Activated CD4-positive, alpha-beta T cell treated with anti-CD3 and anti-CD28 coated beads for 36 hours (primary cell): ENCODE measurements around the gene ASTN2. TPM values are rescaled to one million over a fixed set of nuclear protein-coding genes. Genes with fewer than 3 reads are reported as not detected.
"Not testable (repeated sequence)": the region's sequence is repeated elsewhere in the genome, so short reads cannot be mapped to it uniquely, and the experiment has no call there.

Experiments
- ATAC-seq: fragments of 200-7000 bp; cut with Tn5 transposase; one replicate; pipeline ENCODE4 v1.10.0; 2021; ENCODE audit warnings: mild to moderate bottlenecking, moderate library complexity
- CTCF ChIA-PET: fragments of 350-600 bp; sonication (Branson Sonifier 250); formaldehyde crosslinking; loops from one replicate; lab custom pipeline; 2021; ENCODE audit warnings: antibody characterized with exemption; lab: Charles Lee
- POLR2A ChIA-PET: fragments of 350-600 bp; sonication (Branson Sonifier 250); formaldehyde crosslinking; loops from one replicate; lab custom pipeline; 2021; ENCODE audit warnings: antibody characterized with exemption, inconsistent platforms; lab: Charles Lee
- DNase-seq: peaks from one replicate; pipeline ENCODE4 v3.0.0-alpha.2; 2020
- H3K27ac Mint-ChIP-seq: one replicate; pipeline ENCODE4 v1.8.0; 2021; ENCODE audit warnings: mixed read lengths
- H3K27me3 Mint-ChIP-seq: one replicate; pipeline ENCODE4 v1.8.0; 2021; ENCODE audit warnings: mixed read lengths
- H3K36me3 Mint-ChIP-seq: one replicate; pipeline ENCODE4 v1.8.0; 2021; ENCODE audit warnings: low read depth, mixed read lengths
- H3K4me1 Mint-ChIP-seq: one replicate; pipeline ENCODE4 v1.8.0; 2021; ENCODE audit warnings: mixed read lengths
- H3K4me3 Mint-ChIP-seq: one replicate; pipeline ENCODE4 v1.8.0; 2021; ENCODE audit warnings: mild to moderate bottlenecking, moderate library complexity, mixed read lengths
- H3K9me3 Mint-ChIP-seq: one replicate; pipeline ENCODE4 v1.8.0; 2021; ENCODE audit warnings: low read depth, mixed read lengths
- intact Hi-C, 2 experiments: fragments of 100-400 bp; cut with DNase I in 1 of 2; cut with micrococcal nuclease in 1 of 2; formaldehyde crosslinking; loops; one replicate each; pipeline versions ENCODE4 v1.14.2 to v1.15.1; 2022 to 2024; cut with DNase I, micrococcal nuclease
- total RNA-seq, 2 experiments: library from RNA; stranded (reverse); gene quantifications; one replicate each; pipeline ENCODE4 v1.2.3, GENCODE V29; 2021

Gene ASTN2
- total RNA-seq, 2 experiments from 2014 or later, result 3.0 to 4.2 TPM

- Mint-ChIP-seq H3K27ac (no peak overlapping the region), H3K27me3 (no peaks in the 10 kb centered on the region), H3K4me1 (no peaks in the 10 kb centered on the region), H3K36me3 (no peaks in the 10 kb centered on the region), H3K9me3 (no peaks in the 10 kb centered on the region), H3K4me3 (no peak overlapping the region)
- POLR2A ChIA-PET, result no interaction called here
- no peak for ATAC-seq
- DNase-seq, result no peak
- CTCF ChIA-PET, result interaction anchor here (0.6 to 0.7 kb wide), 2 partner anchors 53 to 547 kb away, joined by 3 to 4 read pairs; no protein-coding TSS in a partner anchor
- intact Hi-C loops, result no loop called here
Observed at GRCh38 chr9:116913536-116913935, 501.3 kb downstream of the ASTN2 start.

DNA sequence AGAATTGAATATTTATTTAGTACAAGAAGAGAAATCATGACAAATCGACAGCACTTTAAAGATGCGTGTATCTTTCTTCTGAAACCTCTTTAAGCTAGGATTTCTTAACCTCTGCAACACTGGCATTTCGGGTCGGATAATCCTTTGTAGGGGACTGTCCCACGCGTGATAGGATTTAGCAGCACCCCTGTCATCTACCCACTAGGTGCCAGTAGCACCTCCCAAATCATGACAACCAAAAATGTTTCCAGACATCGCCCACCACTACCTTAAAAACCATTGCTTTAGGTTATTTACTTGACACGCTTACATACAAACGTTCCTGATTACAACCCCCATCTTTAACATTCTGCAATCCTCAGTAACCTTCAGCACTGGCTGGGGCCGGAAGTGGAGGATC, 504.7 kb downstream of the ASTN2 start:
- no peaks in the 10 kb centered on the region for H3K9me3 Mint-ChIP-seq
- CTCF ChIA-PET, result no interaction called here
- no peak overlapping the region for H3K27ac Mint-ChIP-seq
- POLR2A ChIA-PET, result no interaction called here
- no peaks in the 10 kb centered on the region for H3K4me1 Mint-ChIP-seq
- no peaks in the 10 kb centered on the region for H3K36me3 Mint-ChIP-seq
- intact Hi-C loops, result no loop called here
- ATAC-seq (no peak), DNase-seq (no peak)
- H3K27me3 Mint-ChIP-seq, result no peaks in the 10 kb centered on the region
- no peak overlapping the region for H3K4me3 Mint-ChIP-seq

DNA sequence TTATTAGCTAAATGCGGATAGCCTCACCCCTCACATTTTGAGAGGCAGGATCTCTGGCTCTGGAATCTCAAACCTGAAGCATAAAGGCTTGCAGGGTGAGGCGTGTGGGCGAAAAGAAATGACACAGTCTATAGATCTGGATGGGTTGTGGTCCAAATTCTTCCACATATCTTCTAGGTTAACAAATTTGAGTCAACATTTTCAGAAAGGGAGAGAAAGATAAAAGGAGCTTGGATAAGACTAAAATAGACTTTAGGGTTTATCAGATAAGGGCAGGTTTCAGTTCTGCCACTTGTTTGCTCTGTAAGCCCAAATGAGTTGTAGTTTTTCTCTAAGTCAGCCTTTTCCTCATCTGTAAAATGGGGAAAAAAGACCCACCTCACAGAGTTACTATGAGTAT, 506.9 kb downstream of the ASTN2 start:
- intact Hi-C loops, result no loop called here
- ChIA-PET POLR2A (no interaction called here), CTCF (interaction anchor here (0.6 kb wide), 1 partner anchor 13 kb away, joined by 3 read pairs; no protein-coding TSS in a partner anchor)
- ATAC-seq (no peak), DNase-seq (no peak)
- Mint-ChIP-seq H3K4me1 (no peaks in the 10 kb centered on the region), H3K27ac (no peak overlapping the region), H3K36me3 (no peaks in the 10 kb centered on the region), H3K27me3 (no peaks in the 10 kb centered on the region), H3K9me3 (no peaks in the 10 kb centered on the region), H3K4me3 (no peak overlapping the region)

DNA sequence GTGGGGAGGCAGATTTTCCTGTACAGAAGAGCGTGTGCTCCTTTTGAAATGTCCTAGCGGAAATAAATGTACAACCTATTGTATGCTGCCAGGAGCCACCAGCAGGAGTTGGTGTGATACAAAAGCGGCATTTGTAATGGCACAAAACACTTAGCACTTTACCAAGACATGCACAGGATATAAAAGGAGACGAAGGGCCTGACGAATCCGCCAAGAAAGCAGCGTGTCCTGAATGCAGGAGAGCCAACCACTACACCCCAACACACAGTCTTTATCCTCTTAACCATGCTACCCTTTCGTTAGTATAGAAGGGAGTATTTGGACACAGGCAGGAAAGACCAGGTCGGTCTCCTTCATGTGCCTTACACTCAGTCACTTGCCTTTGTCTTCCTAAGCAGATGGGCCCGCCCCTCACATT, 509.7 kb downstream of the ASTN2 start:
- H3K36me3 Mint-ChIP-seq, result no peaks in the 10 kb centered on the region
- POLR2A ChIA-PET, result no interaction called here
- intact Hi-C loops, result no loop called here

GRCh38 chr9:116904165-116904564, 510.7 kb downstream of the ASTN2 start:
- ATAC-seq (no peak), DNase-seq (no peak)
- Mint-ChIP-seq H3K4me3 (no peak overlapping the region), H3K36me3 (no peaks in the 10 kb centered on the region), H3K4me1 (no peaks in the 10 kb centered on the region), H3K9me3 (peaks cover 7% of the 10 kb centered on the region), H3K27ac (no peak overlapping the region), H3K27me3 (no peaks in the 10 kb centered on the region)
- CTCF ChIA-PET, result no interaction called here
- intact Hi-C loops, result no loop called here
- POLR2A ChIA-PET, result no interaction called here

More for the DNA sequence above, 509.7 kb downstream of the ASTN2 start:
- Mint-ChIP-seq H3K4me3 (no peak overlapping the region), H3K4me1 (no peaks in the 10 kb centered on the region), H3K27ac (no peak overlapping the region), H3K27me3 (no peaks in the 10 kb centered on the region), H3K9me3 (peaks cover under 1% of the 10 kb centered on the region)
- ATAC-seq, result no peak
- DNase-seq, result no peak
- CTCF ChIA-PET, result no interaction called here

- no peaks in the 10 kb centered on the region for H3K4me1 Mint-ChIP-seq
- no peak overlapping the region for H3K27ac Mint-ChIP-seq
- ATAC-seq (no peak), DNase-seq (no peak)
- intact Hi-C loops, result no loop called here
- H3K36me3 Mint-ChIP-seq, result no peaks in the 10 kb centered on the region
- peaks cover 7% of the 10 kb centered on the region for H3K9me3 Mint-ChIP-seq
- ChIA-PET CTCF (no interaction called here), POLR2A (no interaction called here)
- no peaks in the 10 kb centered on the region for H3K27me3 Mint-ChIP-seq
- no peak overlapping the region for H3K4me3 Mint-ChIP-seq
Observed at GRCh38 chr9:116901260-116901659, 513.6 kb downstream of the ASTN2 start.

DNA sequence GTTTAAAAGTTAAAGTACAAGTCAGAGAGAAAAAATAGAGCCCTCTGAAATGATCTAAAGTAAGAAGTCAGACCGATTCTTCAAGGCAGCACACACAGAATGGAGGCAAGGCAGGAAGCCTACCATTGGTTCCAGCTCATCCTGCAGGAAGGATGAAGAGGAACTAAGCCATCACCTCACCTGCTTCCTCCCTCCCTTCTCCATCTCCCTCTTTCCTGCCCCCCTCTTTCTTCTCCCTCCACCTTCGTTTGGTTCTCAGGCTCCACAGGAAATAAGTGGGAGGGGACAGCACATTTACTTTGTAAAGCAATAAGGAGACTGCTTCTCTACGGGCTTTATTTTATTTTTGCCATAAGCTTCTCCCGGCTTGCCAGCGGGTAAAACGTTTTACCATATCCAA, 514.3 kb downstream of the ASTN2 start:
- Mint-ChIP-seq H3K36me3 (no peaks in the 10 kb centered on the region), H3K4me1 (no peaks in the 10 kb centered on the region), H3K9me3 (peaks cover 7% of the 10 kb centered on the region), H3K4me3 (no peak overlapping the region), H3K27ac (no peak overlapping the region), H3K27me3 (no peaks in the 10 kb centered on the region)
- DNase-seq, result no peak
- ATAC-seq, result no peak
- intact Hi-C loops, result no loop called here
- ChIA-PET CTCF (no interaction called here), POLR2A (no interaction called here)

DNA sequence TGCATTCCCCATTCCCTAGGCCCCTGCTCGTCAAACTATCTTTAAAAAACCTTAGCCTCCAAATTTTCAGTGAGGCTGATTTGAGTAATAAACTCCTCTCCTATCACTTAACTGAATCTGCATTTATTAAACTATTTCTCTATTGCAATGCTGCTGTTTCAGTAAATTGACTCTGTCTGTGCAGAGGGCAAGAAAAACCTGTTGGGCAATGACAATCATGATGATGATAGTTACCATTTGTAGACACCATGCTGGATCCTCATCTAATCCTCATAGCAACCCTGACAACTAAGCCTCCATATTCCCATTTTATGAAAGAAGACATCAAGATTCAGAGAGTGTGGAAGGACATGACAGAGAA, 514.9 kb downstream of the ASTN2 start:
- POLR2A ChIA-PET, result no interaction called here
- intact Hi-C loops, result no loop called here
- DNase-seq (no peak), ATAC-seq (no peak)
- Mint-ChIP-seq H3K27me3 (no peaks in the 10 kb centered on the region), H3K9me3 (peaks cover 7% of the 10 kb centered on the region), H3K4me3 (no peak overlapping the region), H3K27ac (no peak overlapping the region), H3K4me1 (no peaks in the 10 kb centered on the region), H3K36me3 (no peaks in the 10 kb centered on the region)
- CTCF ChIA-PET, result no interaction called here

DNA sequence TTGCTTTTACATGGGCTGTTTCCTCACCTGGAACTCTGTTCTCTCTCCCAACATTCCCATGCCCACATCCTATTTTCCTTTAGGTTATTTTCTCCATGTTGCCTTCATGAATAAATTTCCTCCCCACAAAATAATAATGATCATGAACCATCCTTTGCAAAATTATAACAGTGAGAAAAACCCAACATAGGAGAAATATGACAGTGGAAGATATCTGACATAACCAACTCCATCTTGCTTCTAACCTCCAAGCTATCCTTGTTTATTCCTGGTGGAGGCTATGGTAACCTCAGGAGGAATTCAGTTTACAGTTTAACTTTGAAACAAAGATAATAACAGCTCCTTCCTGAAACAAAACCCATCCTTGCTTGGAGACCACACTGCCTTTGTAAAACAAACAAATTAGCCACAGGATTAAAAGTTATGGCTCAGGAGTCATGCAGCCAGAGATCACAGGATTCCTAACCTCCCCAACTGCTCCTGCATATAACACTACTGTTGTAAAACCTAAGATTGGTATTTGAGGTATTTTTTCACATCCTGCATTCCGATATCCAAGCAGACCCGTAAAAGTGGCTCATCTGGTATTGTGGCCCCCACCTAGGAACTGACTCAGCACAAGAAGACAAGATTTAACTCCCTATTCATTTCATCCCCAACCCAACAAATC, 515.4 kb downstream of the ASTN2 start:
- DNase-seq, result no peak
- H3K9me3 Mint-ChIP-seq, result peaks cover 7% of the 10 kb centered on the region
- H3K27me3 Mint-ChIP-seq, result no peaks in the 10 kb centered on the region
- CTCF ChIA-PET, result no interaction called here
- no peak for ATAC-seq
- POLR2A ChIA-PET, result no interaction called here
- intact Hi-C loops, result no loop called here
- no peak overlapping the region for H3K27ac Mint-ChIP-seq
- H3K4me3 Mint-ChIP-seq, result no peak overlapping the region
- H3K4me1 Mint-ChIP-seq, result no peaks in the 10 kb centered on the region
- no peaks in the 10 kb centered on the region for H3K36me3 Mint-ChIP-seq

DNA sequence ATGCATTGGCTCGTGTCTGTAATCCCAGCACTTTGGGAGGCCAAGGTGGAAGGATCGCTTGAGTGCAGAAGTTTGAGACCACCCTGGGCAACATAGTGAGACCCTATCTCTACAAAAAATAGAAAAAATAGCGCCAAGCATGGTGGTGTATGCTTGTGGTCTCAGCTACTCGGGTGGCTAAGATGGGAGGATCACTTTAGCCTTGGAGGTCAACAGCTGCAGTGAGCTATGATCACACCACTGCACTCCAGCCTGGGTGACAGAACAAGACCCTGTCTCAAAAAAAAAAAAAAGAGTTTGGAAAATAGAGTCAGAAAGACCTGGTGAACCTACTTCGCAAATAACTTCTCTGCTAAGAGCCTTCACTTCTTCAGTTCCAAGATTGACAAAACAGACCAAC, 516.7 kb downstream of the ASTN2 start:
- ATAC-seq, H3K27ac Mint-ChIP-seq, DNase-seq, POLR2A ChIA-PET, H3K36me3 Mint-ChIP-seq, H3K9me3 Mint-ChIP-seq, CTCF ChIA-PET, H3K4me3 Mint-ChIP-seq, intact Hi-C loops, H3K27me3 Mint-ChIP-seq, H3K4me1 Mint-ChIP-seq: not testable (repeated sequence)

GRCh38 chr9:116897201-116897600, 517.7 kb downstream of the ASTN2 start:
- no peaks in the 10 kb centered on the region for H3K27me3 Mint-ChIP-seq
- intact Hi-C loops, result no loop called here
- H3K4me1 Mint-ChIP-seq, result no peaks in the 10 kb centered on the region
- no peak overlapping the region for H3K4me3 Mint-ChIP-seq
- H3K27ac Mint-ChIP-seq, result no peak overlapping the region
- H3K9me3 Mint-ChIP-seq, result peaks cover 7% of the 10 kb centered on the region
- DNase-seq (no peak), ATAC-seq (no peak)
- POLR2A ChIA-PET, result no interaction called here
- CTCF ChIA-PET, result no interaction called here
- no peaks in the 10 kb centered on the region for H3K36me3 Mint-ChIP-seq

GRCh38 chr9:116895961-116896360, 518.9 kb downstream of the ASTN2 start:
- no peak overlapping the region for H3K4me3 Mint-ChIP-seq
- no peaks in the 10 kb centered on the region for H3K27me3 Mint-ChIP-seq
- H3K9me3 Mint-ChIP-seq, result peaks cover 7% of the 10 kb centered on the region
- no peak for ATAC-seq
- H3K36me3 Mint-ChIP-seq, result no peaks in the 10 kb centered on the region
- ChIA-PET POLR2A (no interaction called here), CTCF (no interaction called here)
- H3K27ac Mint-ChIP-seq, result no peak overlapping the region
- no peaks in the 10 kb centered on the region for H3K4me1 Mint-ChIP-seq
- no peak for DNase-seq
- intact Hi-C loops, result no loop called here
